ENCODE data around the gene TBPL1. TPM values are rescaled to one million over a fixed set of nuclear protein-coding genes. Genes with fewer than 3 reads are reported as not detected.

The TBPL1 gene
- total RNA-seq, 1 donor from 2014 or later: 32.0 TPM

GRCh38 chr6:134007077-134007476, 54.1 kb downstream of the TBPL1 start:
- no peak for DNase-seq

GRCh38 chr6:134009876-134010275, 56.9 kb downstream of the TBPL1 start:
- DNase-seq: no peak

GRCh38 chr6:134010400-134010799, 57.4 kb downstream of the TBPL1 start:
- no peak for DNase-seq

GRCh38 chr6:134010974-134011373, 58.0 kb downstream of the TBPL1 start:
- DNase-seq: no peak

GRCh38 chr6:134014588-134015137, 61.6 kb downstream of the TBPL1 start:
- no peak for DNase-seq

GRCh38 chr6:134015719-134016557, 62.9 kb downstream of the TBPL1 start:
- DNase-seq: no peak

GRCh38 chr6:134016558-134016814, 63.5 kb downstream of the TBPL1 start:
- DNase-seq: no peak

GRCh38 chr6:134020071-134020470, 67.0 kb downstream of the TBPL1 start:
- no peak for DNase-seq

- DNase-seq: no peak
Observed at GRCh38 chr6:134020543-134020942, 67.5 kb downstream of the TBPL1 start.

GRCh38 chr6:134020968-134021367, 67.9 kb downstream of the TBPL1 start:
- DNase-seq: no peak

- no peak for DNase-seq
Observed at GRCh38 chr6:134021396-134022122, 68.5 kb downstream of the TBPL1 start.

- no peak for DNase-seq
Observed at GRCh38 chr6:134022650-134023049, 69.6 kb downstream of the TBPL1 start.

GRCh38 chr6:134026597-134026996, 73.6 kb downstream of the TBPL1 start:
- peak; percentile 12 for DNase-seq

- DNase-seq: no peak
Observed at GRCh38 chr6:134028438-134028837, 75.4 kb downstream of the TBPL1 start.

GRCh38 chr6:134029495-134030455, 76.8 kb downstream of the TBPL1 start:
- DNase-seq: peak; percentile 35

- DNase-seq: no peak
Observed at GRCh38 chr6:134031696-134032255, 78.8 kb downstream of the TBPL1 start.

- DNase-seq: no peak
Observed at GRCh38 chr6:134034478-134034877, 81.5 kb downstream of the TBPL1 start.

- DNase-seq: no peak
Observed at GRCh38 chr6:134034961-134035822, 82.2 kb downstream of the TBPL1 start.

- peak; percentile 51 for DNase-seq
Observed at GRCh38 chr6:134035823-134036296, 82.8 kb downstream of the TBPL1 start.

GRCh38 chr6:134039116-134039515, 86.1 kb downstream of the TBPL1 start:
- DNase-seq: no peak

All from dermis blood vessel endothelial cell (primary cell).